ENCODE measurements around the gene HBZ.
"Not testable (repeated sequence)": the region's sequence is repeated elsewhere in the genome, so short reads cannot be mapped to it uniquely, and the experiment has no call there.

The HBZ gene

GRCh38 chr16:149024-149660, 3.3 kb upstream of the HBZ start:
- DNase-seq, result no peak

GRCh38 chr16:153129-153521, 681 bp downstream of the HBZ start:
- not testable (repeated sequence) for H3K36me3 Mint-ChIP-seq (ENCODE audit: low read depth); DNase-seq; H3K4me1 Mint-ChIP-seq (ENCODE audit: low read depth); H3K4me3 Mint-ChIP-seq; H3K9me3 Mint-ChIP-seq; H3K27ac Mint-ChIP-seq
- H3K27me3 Mint-ChIP-seq, result peaks cover 60% of the 10 kb centered on the region

More at GRCh38 chr16:149024-149660, 3.3 kb upstream of the HBZ start:
- Mint-ChIP-seq H3K4me3 (no peak overlapping the region), H3K4me1 (ENCODE audit: low read depth) (peaks cover under 1% of the 10 kb centered on the region), H3K27me3 (peaks cover 31% of the 10 kb centered on the region), H3K27ac (no peak overlapping the region), H3K36me3 (ENCODE audit: low read depth) (no peaks in the 10 kb centered on the region), H3K9me3 (no peaks in the 10 kb centered on the region)

GRCh38 chr16:153550-154216, 1.2 kb downstream of the HBZ start:
- peaks cover 58% of the 10 kb centered on the region for H3K27me3 Mint-ChIP-seq
- H3K4me1 Mint-ChIP-seq (ENCODE audit: low read depth); H3K36me3 Mint-ChIP-seq (ENCODE audit: low read depth); H3K9me3 Mint-ChIP-seq; H3K4me3 Mint-ChIP-seq; DNase-seq; H3K27ac Mint-ChIP-seq: not testable (repeated sequence)

GRCh38 chr16:154217-155030, 2.0 kb downstream of the HBZ start:
- H3K4me1 Mint-ChIP-seq (ENCODE audit: low read depth), result peaks cover 10% of the 10 kb centered on the region
- H3K27ac Mint-ChIP-seq, result no peak overlapping the region
- peak; percentile 53 for DNase-seq
- H3K27me3 Mint-ChIP-seq, result peaks cover 57% of the 10 kb centered on the region
- no peaks in the 10 kb centered on the region for H3K36me3 Mint-ChIP-seq (ENCODE audit: low read depth)
- H3K9me3 Mint-ChIP-seq, result no peaks in the 10 kb centered on the region
- peak overlapping the region; percentile 67 for H3K4me3 Mint-ChIP-seq

- H3K36me3 Mint-ChIP-seq (ENCODE audit: low read depth), result no peaks in the 10 kb centered on the region
- H3K4me3 Mint-ChIP-seq, result peak overlapping the region; percentile 67
- H3K4me1 Mint-ChIP-seq (ENCODE audit: low read depth), result peaks cover 10% of the 10 kb centered on the region
- peaks cover 57% of the 10 kb centered on the region for H3K27me3 Mint-ChIP-seq
- no peak for DNase-seq
- no peaks in the 10 kb centered on the region for H3K9me3 Mint-ChIP-seq
- no peak overlapping the region for H3K27ac Mint-ChIP-seq
These were observed 2.6 kb downstream of the HBZ start for GRCh38 chr16:155031-155398.

- peaks cover 7% of the 10 kb centered on the region for H3K4me1 Mint-ChIP-seq (ENCODE audit: low read depth)
- H3K27ac Mint-ChIP-seq, result no peak overlapping the region
- peaks cover 60% of the 10 kb centered on the region for H3K27me3 Mint-ChIP-seq
- H3K4me3 Mint-ChIP-seq, result no peak overlapping the region
- DNase-seq, result no peak
- H3K9me3 Mint-ChIP-seq, result no peaks in the 10 kb centered on the region
- no peaks in the 10 kb centered on the region for H3K36me3 Mint-ChIP-seq (ENCODE audit: low read depth)
These were observed 6.8 kb downstream of the HBZ start for GRCh38 chr16:159136-159849.

GRCh38 chr16:160242-160641, 7.8 kb downstream of the HBZ start:
- not testable (repeated sequence) for H3K9me3 Mint-ChIP-seq; H3K4me3 Mint-ChIP-seq; DNase-seq; H3K36me3 Mint-ChIP-seq (ENCODE audit: low read depth); H3K4me1 Mint-ChIP-seq (ENCODE audit: low read depth); H3K27ac Mint-ChIP-seq
- peaks cover 55% of the 10 kb centered on the region for H3K27me3 Mint-ChIP-seq

GRCh38 chr16:160691-161190, 8.3 kb downstream of the HBZ start:
- Mint-ChIP-seq H3K27me3 (peaks cover 56% of the 10 kb centered on the region), H3K36me3 (ENCODE audit: low read depth) (no peaks in the 10 kb centered on the region), H3K4me1 (ENCODE audit: low read depth) (peaks cover 7% of the 10 kb centered on the region), H3K9me3 (no peaks in the 10 kb centered on the region), H3K27ac (no peak overlapping the region), H3K4me3 (no peak overlapping the region)
- no peak for DNase-seq

GRCh38 chr16:162271-162991, 10.0 kb downstream of the HBZ start:
- no peaks in the 10 kb centered on the region for H3K36me3 Mint-ChIP-seq (ENCODE audit: low read depth)
- peaks cover 60% of the 10 kb centered on the region for H3K27me3 Mint-ChIP-seq
- H3K4me3 Mint-ChIP-seq, result no peak overlapping the region
- peaks cover 14% of the 10 kb centered on the region for H3K4me1 Mint-ChIP-seq (ENCODE audit: low read depth)
- H3K27ac Mint-ChIP-seq, result no peak overlapping the region
- no peaks in the 10 kb centered on the region for H3K9me3 Mint-ChIP-seq
- DNase-seq, result no peak

- not testable (repeated sequence) for DNase-seq; H3K36me3 Mint-ChIP-seq (ENCODE audit: low read depth); H3K27ac Mint-ChIP-seq; H3K4me3 Mint-ChIP-seq; H3K9me3 Mint-ChIP-seq
- Mint-ChIP-seq H3K27me3 (peaks cover 61% of the 10 kb centered on the region), H3K4me1 (ENCODE audit: low read depth) (peaks cover 14% of the 10 kb centered on the region)
These were observed 10.7 kb downstream of the HBZ start for GRCh38 chr16:163139-163538.

- not testable (repeated sequence) for H3K27ac Mint-ChIP-seq
- peaks cover 64% of the 10 kb centered on the region for H3K27me3 Mint-ChIP-seq
These were observed 11.3 kb downstream of the HBZ start for GRCh38 chr16:163696-164095.

GRCh38 chr16:164134-164823, 11.8 kb downstream of the HBZ start:
- H3K27me3 Mint-ChIP-seq, result peaks cover 66% of the 10 kb centered on the region
- not testable (repeated sequence) for H3K36me3 Mint-ChIP-seq (ENCODE audit: low read depth); H3K4me3 Mint-ChIP-seq; H3K27ac Mint-ChIP-seq; H3K9me3 Mint-ChIP-seq; DNase-seq
- H3K4me1 Mint-ChIP-seq (ENCODE audit: low read depth), result peaks cover 14% of the 10 kb centered on the region

More at GRCh38 chr16:163696-164095, 11.3 kb downstream of the HBZ start:
- H3K9me3 Mint-ChIP-seq; H3K4me3 Mint-ChIP-seq; DNase-seq; H3K36me3 Mint-ChIP-seq (ENCODE audit: low read depth): not testable (repeated sequence)
- H3K4me1 Mint-ChIP-seq (ENCODE audit: low read depth), result peaks cover 14% of the 10 kb centered on the region

- DNase-seq, result no peak
- Mint-ChIP-seq H3K27ac (no peak overlapping the region), H3K4me1 (ENCODE audit: low read depth) (peaks cover 14% of the 10 kb centered on the region), H3K4me3 (peak overlapping the region; percentile 27), H3K27me3 (peaks cover 67% of the 10 kb centered on the region), H3K9me3 (no peaks in the 10 kb centered on the region), H3K36me3 (ENCODE audit: low read depth) (no peaks in the 10 kb centered on the region)
These were observed 12.5 kb downstream of the HBZ start for GRCh38 chr16:164827-165538.
